K562 (cell line): ENCODE results near the gene LAMB3. TPM values are rescaled to one million over a fixed set of nuclear protein-coding genes. Genes with fewer than 3 reads are reported as not detected.
A peak's percentile ranks its signal among the peaks of the same experiment; 100 is the strongest.
"Not testable (repeated sequence)": the region's sequence is repeated elsewhere in the genome, so short reads cannot be mapped to it uniquely, and the experiment has no call there.

ENCODE experiments used
- ATAC-seq: fragments of 200-7000 bp; cut with Tn5 transposase; 3 replicates; pipeline ENCODE4 v1.9.1; 2020; ENCODE audit warnings: moderate library complexity
- Bru-seq: library from RNA; stranded (reverse); fragments of 400-500 nt; gene quantifications from one replicate; lab custom pipeline; 2021; lab: Mats Ljungman, UMichigan
- BruChase-seq, 2 experiments: library from RNA; stranded (reverse); fragments of 400-500 nt; gene quantifications; one replicate each; lab custom pipeline; 2021; lab: Mats Ljungman, UMichigan
- BruUV-seq: library from RNA; stranded (reverse); fragments of 400-500 nt; replicated peaks from 2 replicates; lab custom pipeline; 2021; lab: Mats Ljungman, UMichigan
- CTCF ChIA-PET: fragments of 300-600 bp; formaldehyde crosslinking; extraction: SDS; loops from one replicate; lab custom pipeline; 2021; ENCODE audit warnings: low intra/inter-chr PET ratio; lab: Yijun Ruan, JAX
- POLR2A ChIA-PET: fragments of 300-600, 350-650 bp; sonication (Branson Sonifier 250); formaldehyde crosslinking; extraction: SDS; loops from one replicate; lab custom pipeline; 2021; ENCODE audit warnings: antibody characterized with exemption, inconsistent platforms; lab: Yijun Ruan, JAX
- DNase-seq, 4 experiments: peaks; one replicate each; pipeline versions ENCODE4 v3.0.0 to v3.0.0-alpha.2; 2011 to 2018; ENCODE audit warnings: low spot score in 3 of 4, mixed read lengths in 3 of 4; ENCODE audit errors: extremely low read depth in 1 of 4
- FAIRE-seq: peaks from 2 replicates; lab custom pipeline; 2011; peaks lifted over from hg19 to GRCh38; lab: Jason Lieb, UNC
- H2AFZ ChIP-seq: 2 replicates; pipeline ENCODE4 v1.6.0; 2011; ENCODE audit warnings: low read depth, low read length, control low read depth, inconsistent platforms
- H3K27ac ChIP-seq: fragments of 200-600 bp; 3 replicates; pipeline ENCODE4 v1.8.0; 2011; ENCODE audit warnings: low read depth, mild to moderate bottlenecking, control low read depth, inconsistent platforms, low read length, moderate library complexity, mixed read lengths; ENCODE audit errors: extremely low read depth
- H3K27me3 ChIP-seq, 2 experiments: fragments of 300-600 bp in 1 of 2; 2 replicates in 1 of 2; 3 replicates in 1 of 2; pipeline versions ENCODE4 v1.6.0 to v1.8.0; 2011; ENCODE audit warnings: inconsistent platforms in 2 of 2, low read length in 2 of 2, mild to moderate bottlenecking in 1 of 2, mixed read lengths in 1 of 2, moderate library complexity in 1 of 2; ENCODE audit not compliant: control insufficient read depth in 2 of 2, insufficient read depth in 2 of 2
- H3K36me3 ChIP-seq: fragments of 300-600 bp; 3 replicates; pipeline ENCODE4 v1.8.0; 2011; ENCODE audit warnings: mild to moderate bottlenecking, low read length, inconsistent platforms; ENCODE audit not compliant: control insufficient read depth, insufficient read depth
- H3K4me1 ChIP-seq, 2 experiments: fragments of 200-600 bp in 1 of 2; replicated peaks in 1 of 2; 2 replicates in 1 of 2; 3 replicates in 1 of 2; pipeline versions ENCODE4 v1.5.1 to v1.8.0; 2011; ENCODE audit warnings: inconsistent platforms in 2 of 2, low read length in 2 of 2, mild to moderate bottlenecking in 1 of 2, mixed read lengths in 1 of 2, moderate library complexity in 1 of 2; ENCODE audit not compliant: control insufficient read depth in 2 of 2, insufficient read depth in 2 of 2
- H3K4me2 ChIP-seq: 2 replicates; pipeline ENCODE4 v1.6.1; 2011; ENCODE audit warnings: low read length, control low read depth, inconsistent platforms, mixed read lengths; ENCODE audit not compliant: insufficient read depth
- H3K4me3 ChIP-seq: fragments of 200-600 bp; sonication (generic), shearing (Covaris generic); 2 replicates; pipeline ENCODE4 v1.5.1; 2016; ENCODE audit warnings: control low read depth, inconsistent platforms
- H3K79me2 ChIP-seq: fragments of 200-600 bp; 3 replicates; pipeline ENCODE4 v1.8.0; 2011; ENCODE audit warnings: low read length, inconsistent platforms; ENCODE audit not compliant: control insufficient read depth, insufficient read depth
- H3K9ac ChIP-seq, 2 experiments: 2 replicates each; pipeline versions ENCODE4 v1.6.0 to v1.6.1; 2011; ENCODE audit warnings: low read depth in 2 of 2, low read length in 2 of 2, control low read depth in 1 of 2, inconsistent platforms in 1 of 2, mild to moderate bottlenecking in 1 of 2, mixed read lengths in 1 of 2; ENCODE audit not compliant: insufficient read depth in 1 of 2
- H3K9me1 ChIP-seq: one replicate; pipeline ENCODE4 v1.6.0; 2011; ENCODE audit warnings: inconsistent platforms, mild to moderate bottlenecking, low read length, moderate library complexity; ENCODE audit not compliant: control insufficient read depth, insufficient read depth
- H3K9me3 ChIP-seq: replicated peaks from 2 replicates; pipeline ENCODE4 v1.5.1; 2011; ENCODE audit warnings: low read depth, low read length, inconsistent platforms; ENCODE audit not compliant: control insufficient read depth, insufficient read depth
- H4K20me1 ChIP-seq: replicated peaks from 2 replicates; pipeline ENCODE4 v1.6.1; 2011; ENCODE audit warnings: low read length, inconsistent platforms, mixed read lengths; ENCODE audit not compliant: control insufficient read depth, insufficient read depth
- CREM ChIP-seq: IDR thresholded peaks from 2 replicates; pipeline ENCODE4 v1.6.1; 2014; ENCODE audit warnings: antibody characterized with exemption, low read depth
- ZBTB7A ChIP-seq: IDR thresholded peaks from 2 replicates; pipeline ENCODE4 v1.6.1; 2011; ENCODE audit warnings: low read depth, mild to moderate bottlenecking, low read length, moderate library complexity, borderline replicate concordance; ENCODE audit not compliant: control insufficient read depth
- WGBS: fragments of 100-300 bp; shearing (Covaris generic); methylation state at CpG from one replicate; pipeline ENCODE4 v1.1.6; 2016; ENCODE audit warnings: low coverage, mixed read lengths; ENCODE audit not compliant: insufficient coverage; ENCODE audit errors: missing lambda C conversion rate; 5-methylcytosine and 5-hydroxymethylcytosine counted together
- in situ Hi-C: fragments of 300-500 bp; cut with MboI; formaldehyde crosslinking; loops from 4 replicates; pipeline ENCODE4 v1.15.0; 2018; ENCODE audit warnings: inconsistent platforms, mixed read lengths
- intact Hi-C: fragments of 100-400 bp; cut with micrococcal nuclease; formaldehyde crosslinking; loops from 2 replicates; pipeline ENCODE4 v1.14.2; 2022
- long read RNA-seq, 3 experiments: library from polyadenylated mRNA in 2 of 3; library from RNA in 1 of 3; unstranded in 2 of 3; stranded (forward) in 1 of 3; transcript quantifications; one replicate each; pipeline ENCODE4 v2.0.0, GENCODE V29; 2019 to 2022
- polyA minus RNA-seq, 3 experiments: library from RNA; depleted of rRNA, polyadenylated mRNA; stranded (reverse); fragments of >200 nt; gene quantifications; 2 replicates each; pipeline ENCODE4 v1.2.3, GENCODE V29; 2011
- polyA plus RNA-seq, 8 experiments: library from polyadenylated mRNA; depleted of rRNA in 4 of 8; stranded (reverse) in 5 of 8; unstranded in 3 of 8; fragments of >200 nt; fragmentation: Nextera tagmentation in 2 of 8; fragmentation: Illumina TruSeq in 1 of 8; extraction: Ambion mirVana in 2 of 8; extraction: Trizol in 1 of 8; gene quantifications; 2 replicates each; pipeline versions ENCODE4 v1.2.1 to v1.2.3, GENCODE V29; 2011 to 2014; ENCODE audit warnings: inconsistent platforms in 1 of 8, missing spikeins in 1 of 8
- total RNA-seq, 7 experiments: library from RNA; depleted of rRNA in 6 of 7; stranded (reverse); fragments of >200 nt in 6 of 7; fragmentation: Illumina TruSeq in 2 of 7; extraction: Trizol in 2 of 7; gene quantifications; 2 replicates each; pipeline versions ENCODE4 v1.2.1 to v1.2.3, GENCODE V29; 2011 to 2021; ENCODE audit warnings: low replicate concordance in 1 of 7
- TF ChIP-seq, protein P1 (sequence below), 3 experiments: fragments of 200-800 bp in 1 of 3; sonication (Bioruptor generic) in 1 of 3; sonication (generic) in 1 of 3; formaldehyde crosslinking in 1 of 3; IDR thresholded peaks; 2 replicates each; pipeline versions ENCODE4 v1.6.1 to v1.8.0; 2016 to 2022; ENCODE audit warnings: mild to moderate bottlenecking in 2 of 3, missing compliant biosample characterization in 2 of 3, missing genetic modification characterization in 2 of 3, missing genetic modification reagents in 1 of 3

LAMB3 gene
- 1.1 and 1.9 TPM in 2 replicates for total RNA-seq (2011; cell fraction: chromatin; rRNA removed; ENCODE audit: low replicate concordance)
- total RNA-seq (2011; cell fraction: nucleolus; rRNA removed) = 1.8 and 2.0 TPM in 2 replicates
- total RNA-seq (2011; cell fraction: nucleoplasm; rRNA removed) = 1.2 TPM in 2 replicates
- total RNA-seq (2014; rRNA removed) (0.91 and 1.0 TPM in 2 replicates), total RNA-seq (2014; rRNA removed; fragmentation: Illumina TruSeq; extraction: Trizol) (0.61 and 1.3 TPM in 2 replicates), total RNA-seq (2015; rRNA removed; fragmentation: Illumina TruSeq; extraction: Trizol) (0.91 and 0.94 TPM in 2 replicates), total RNA-seq (2021) (1.3 and 1.9 TPM in 2 replicates), polyA plus RNA-seq (2011; rRNA removed) (0.42 and 0.72 TPM in 2 replicates), polyA plus RNA-seq (2014; fragmentation: Illumina TruSeq; extraction: Trizol) (0.67 and 0.97 TPM in 2 replicates), polyA plus RNA-seq (2014; fragmentation: Nextera tagmentation; extraction: Ambion mirVana) (under 1 TPM; 0.08 to 0.21 TPM), polyA plus RNA-seq (2014; rRNA removed) (1.0 and 3.1 TPM in 2 replicates), polyA minus RNA-seq (2011; rRNA and poly(A)+ RNA removed) (0.18 and 0.87 TPM in 2 replicates), Bru-seq, nascent RNA (percentile 28 among the genes with signal in this experiment), BruChase-seq, experiment 1, labeled RNA remaining after a 2-hour chase (percentile 28 among the genes with signal in this experiment), BruChase-seq, experiment 2, labeled RNA remaining after a 6-hour chase (percentile 33 among the genes with signal in this experiment)
- 0.86 and 1.2 TPM in 2 replicates for polyA plus RNA-seq (2011; cell fraction: cytosol; rRNA removed)
- 0.73 and 1.2 TPM in 2 replicates for polyA plus RNA-seq (2011; cell fraction: nucleus; rRNA removed)
- 2.0 and 6.6 TPM in 2 replicates for polyA plus RNA-seq (2012)
- 1.0 and 5.0 TPM in 2 replicates for polyA minus RNA-seq (2011; cell fraction: cytosol; rRNA and poly(A)+ RNA removed)
- 0.81 and 1.4 TPM in 2 replicates for polyA minus RNA-seq (2011; cell fraction: nucleus; rRNA and poly(A)+ RNA removed)
- long read RNA-seq, experiment 1, partial matches to known transcripts = 2 of 3 reads
- long read RNA-seq, experiment 1, other reads (novel, unspliced or antisense) = 1 of 3 reads
- long read RNA-seq, experiment 2, partial matches to known transcripts = 0 of 2 reads
- long read RNA-seq, experiment 2, other reads (novel, unspliced or antisense) = 2 of 2 reads
- long read RNA-seq, experiment 3 = 0 reads

- no peaks in the 10 kb centered on the region for H3K9me3 ChIP-seq
- in situ Hi-C loops (loop anchor here (10.0 kb wide), 1 partner anchor 1827 kb away; no protein-coding TSS in a partner anchor), intact Hi-C loops (no loop called here)
- POLR2A ChIA-PET = interaction anchor here (0.6 to 3.5 kb wide), 6 partner anchors 9 to 57 kb away, joined by 3 to 15 read pairs (median 3); partner anchors contain the start of gene G0S2
- H3K4me2 ChIP-seq = no peak within 1 kb of the TSS
- H3K9me1 ChIP-seq = no peaks in the 10 kb centered on the region
- ATAC-seq (no peak), DNase-seq (peak in 2 of 4 experiments; percentile 39 to 41), FAIRE-seq (no peak)
- TF ChIP-seq ZBTB7A (0 out of 2 replicates have a peak, but pooled peaks have one; percentile 10), CREM (no peak)
- TF ChIP-seq, protein P1, sequence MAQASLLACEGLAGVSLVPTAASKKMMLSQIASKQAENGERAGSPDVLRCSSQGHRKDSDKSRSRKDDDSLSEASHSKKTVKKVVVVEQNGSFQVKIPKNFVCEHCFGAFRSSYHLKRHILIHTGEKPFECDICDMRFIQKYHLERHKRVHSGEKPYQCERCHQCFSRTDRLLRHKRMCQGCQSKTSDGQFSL (CRISPR knock-in tag; IDR thresholded peaks at IDR 0.05) = peak; percentile 57
- TF ChIP-seq, protein P1 (tag; IDR thresholded peaks at IDR 0.05) = no peak
- 65% methylated on average over 13 of the region's 14 CpGs for WGBS
- peak within 1 kb of the TSS in 1 of 2 experiments; percentile 61; a peak in 2 of 4 replicates for H3K9ac ChIP-seq
- H3K27ac ChIP-seq = no peak within 1 kb of the TSS
- no peak within 1 kb of the TSS for H3K4me3 ChIP-seq
- H3K79me2 ChIP-seq = no peaks in the 10 kb centered on the region
- peaks cover 39 to 62% of the 10 kb centered on the region in 2 experiments for H3K4me1 ChIP-seq
- BruUV-seq = no TSS peak
- CTCF ChIA-PET = no interaction called here
- H2AFZ ChIP-seq = peak within 1 kb of the TSS; percentile 80
- H3K36me3 ChIP-seq = no peaks in the 10 kb centered on the region
- peaks cover 0 to 6% of the 10 kb centered on the region in 2 experiments; a peak in 1 of 5 replicates for H3K27me3 ChIP-seq
- H4K20me1 ChIP-seq = no peaks in the 10 kb centered on the region
Observed at GRCh38 chr1:209652121-209652735, at the start of gene LAMB3. Gene LAMB3, minus strand, starts transcription at chr1:209652425. Its CDS starts 1,481 bp downstream, at chr1:209650944.

GRCh38 chr1:209700686-209701085 is 48.5 kb upstream of the LAMB3 start:
- H3K27ac ChIP-seq, H3K4me3 ChIP-seq, H4K20me1 ChIP-seq, H3K9me3 ChIP-seq, POLR2A ChIA-PET, H3K4me2 ChIP-seq, ATAC-seq, FAIRE-seq, intact Hi-C loops, H3K4me1 ChIP-seq, CTCF ChIA-PET, DNase-seq, H3K27me3 ChIP-seq, H3K79me2 ChIP-seq, H3K9ac ChIP-seq, H3K9me1 ChIP-seq, in situ Hi-C loops, H2AFZ ChIP-seq, H3K36me3 ChIP-seq: not testable (repeated sequence)
- BruUV-seq = TSS peak; percentile 70
